RWPE2 (cell line): ENCODE measurements around the gene NLRC5.

Source experiments
- ATAC-seq: fragments of 200-7000 bp; cut with Tn5 transposase; 3 replicates; pipeline ENCODE4 v1.9.1; 2021; ENCODE audit warnings: low read depth
- DNase-seq: peaks from one replicate; pipeline ENCODE4 v3.0.0-alpha.2; 2020; ENCODE audit warnings: low spot score
- H3K27ac ChIP-seq: fragments of 450-650 bp; 2 replicates; pipeline ENCODE4 v1.5.1; 2017; ENCODE audit warnings: mild to moderate bottlenecking; ENCODE audit not compliant: poor library complexity, severe bottlenecking
- H3K27me3 ChIP-seq: fragments of 250-450 bp; sonication (Bioruptor Pico); 2 replicates; pipeline ENCODE4 v1.5.1; 2021; ENCODE audit warnings: mild to moderate bottlenecking, moderate library complexity; ENCODE audit not compliant: insufficient read depth, poor library complexity, severe bottlenecking
- H3K36me3 ChIP-seq: fragments of 250-450 bp; sonication (Bioruptor Pico); 2 replicates; pipeline ENCODE4 v1.5.1; 2020; ENCODE audit warnings: low read depth, mild to moderate bottlenecking, moderate library complexity
- H3K4me1 ChIP-seq: fragments of 250-450 bp; sonication (Bioruptor Pico); 2 replicates; pipeline ENCODE4 v1.5.1; 2021; ENCODE audit warnings: mild to moderate bottlenecking, moderate library complexity; ENCODE audit not compliant: insufficient read depth, poor library complexity, severe bottlenecking
- H3K4me3 ChIP-seq: fragments of 250-450 bp; sonication (Bioruptor Pico); 2 replicates; pipeline ENCODE4 v1.5.1; 2021; ENCODE audit warnings: mild to moderate bottlenecking, moderate library complexity; ENCODE audit not compliant: severe bottlenecking
- H3K9me3 ChIP-seq: fragments of 250-450 bp; sonication (Bioruptor Pico); 2 replicates; pipeline ENCODE4 v1.5.1; 2021; ENCODE audit warnings: mild to moderate bottlenecking, moderate library complexity; ENCODE audit not compliant: severe bottlenecking
- TF ChIP-seq, protein P1 (sequence below): fragments of 450-650 bp; IDR thresholded peaks from one replicate; pipeline ENCODE4 v1.5.1; 2017; ENCODE audit warnings: mild to moderate bottlenecking, moderate library complexity; ENCODE audit not compliant: poor library complexity, severe bottlenecking

Gene NLRC5

DNA sequence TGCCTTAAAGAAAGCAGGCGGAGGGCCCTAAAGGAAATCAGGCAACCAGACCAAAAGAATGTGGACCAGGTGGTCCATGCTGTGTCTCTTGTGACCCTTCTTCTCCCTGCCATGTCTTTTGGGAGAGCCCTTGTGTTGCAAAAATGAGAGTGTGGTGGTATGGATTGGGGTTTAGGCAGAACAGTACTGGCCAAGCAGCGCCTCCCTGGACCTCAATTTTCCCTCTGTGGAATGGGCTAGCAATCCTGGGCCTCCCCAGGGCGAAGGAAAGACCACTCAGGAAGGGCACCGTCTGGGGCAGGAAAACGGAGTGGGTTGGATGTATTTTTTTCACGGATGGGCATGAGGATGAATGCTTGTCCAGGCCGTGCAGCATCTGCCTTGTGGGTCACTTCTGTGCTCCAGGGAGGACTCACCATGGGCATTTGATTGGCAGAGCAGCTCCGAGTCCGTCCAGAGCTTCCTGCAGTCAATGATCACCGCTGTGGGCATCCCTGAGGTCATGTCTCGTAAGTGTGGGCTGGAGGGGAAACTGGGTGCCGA lies 7.6 kb upstream of the NLRC5 start:
- TF ChIP-seq, protein P1, sequence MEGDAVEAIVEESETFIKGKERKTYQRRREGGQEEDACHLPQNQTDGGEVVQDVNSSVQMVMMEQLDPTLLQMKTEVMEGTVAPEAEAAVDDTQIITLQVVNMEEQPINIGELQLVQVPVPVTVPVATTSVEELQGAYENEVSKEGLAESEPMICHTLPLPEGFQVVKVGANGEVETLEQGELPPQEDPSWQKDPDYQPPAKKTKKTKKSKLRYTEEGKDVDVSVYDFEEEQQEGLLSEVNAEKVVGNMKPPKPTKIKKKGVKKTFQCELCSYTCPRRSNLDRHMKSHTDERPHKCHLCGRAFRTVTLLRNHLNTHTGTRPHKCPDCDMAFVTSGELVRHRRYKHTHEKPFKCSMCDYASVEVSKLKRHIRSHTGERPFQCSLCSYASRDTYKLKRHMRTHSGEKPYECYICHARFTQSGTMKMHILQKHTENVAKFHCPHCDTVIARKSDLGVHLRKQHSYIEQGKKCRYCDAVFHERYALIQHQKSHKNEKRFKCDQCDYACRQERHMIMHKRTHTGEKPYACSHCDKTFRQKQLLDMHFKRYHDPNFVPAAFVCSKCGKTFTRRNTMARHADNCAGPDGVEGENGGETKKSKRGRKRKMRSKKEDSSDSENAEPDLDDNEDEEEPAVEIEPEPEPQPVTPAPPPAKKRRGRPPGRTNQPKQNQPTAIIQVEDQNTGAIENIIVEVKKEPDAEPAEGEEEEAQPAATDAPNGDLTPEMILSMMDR = no peak
- Histone ChIP-seq H3K27ac (no peak overlapping the region), H3K9me3 (no peaks in the 10 kb centered on the region), H3K27me3 (no peaks in the 10 kb centered on the region), H3K4me1 (peaks cover 4% of the 10 kb centered on the region), H3K36me3 (no peaks in the 10 kb centered on the region), H3K4me3 (no peak overlapping the region)
- DNase-seq (no peak), ATAC-seq (no peak)

DNA sequence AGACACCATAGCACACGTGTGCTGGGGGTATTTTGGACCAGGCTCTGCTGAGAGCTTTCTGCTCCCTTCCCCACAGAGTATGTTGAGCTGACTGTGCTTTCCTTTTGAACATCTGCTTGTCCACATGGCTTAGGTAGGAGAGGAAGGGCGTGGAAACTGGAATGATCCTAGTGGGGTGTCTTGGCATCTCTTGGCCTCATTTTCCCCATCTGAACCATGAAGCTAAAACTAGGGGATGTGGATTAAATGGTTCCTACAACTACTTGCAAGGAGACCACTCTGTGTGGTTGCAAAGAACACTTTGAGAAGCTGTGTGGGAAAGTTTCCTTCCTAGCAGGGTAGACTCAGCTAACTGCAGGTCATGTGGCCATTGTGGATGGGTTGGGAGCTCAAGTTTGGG lies 6.7 kb upstream of the NLRC5 start:
- Histone ChIP-seq H3K9me3 (no peaks in the 10 kb centered on the region), H3K4me1 (peaks cover 4% of the 10 kb centered on the region), H3K4me3 (no peak overlapping the region), H3K27me3 (no peaks in the 10 kb centered on the region), H3K27ac (no peak overlapping the region), H3K36me3 (no peaks in the 10 kb centered on the region)
- TF ChIP-seq, protein P1 = no peak
- no peak for DNase-seq
- ATAC-seq = no peak

DNA sequence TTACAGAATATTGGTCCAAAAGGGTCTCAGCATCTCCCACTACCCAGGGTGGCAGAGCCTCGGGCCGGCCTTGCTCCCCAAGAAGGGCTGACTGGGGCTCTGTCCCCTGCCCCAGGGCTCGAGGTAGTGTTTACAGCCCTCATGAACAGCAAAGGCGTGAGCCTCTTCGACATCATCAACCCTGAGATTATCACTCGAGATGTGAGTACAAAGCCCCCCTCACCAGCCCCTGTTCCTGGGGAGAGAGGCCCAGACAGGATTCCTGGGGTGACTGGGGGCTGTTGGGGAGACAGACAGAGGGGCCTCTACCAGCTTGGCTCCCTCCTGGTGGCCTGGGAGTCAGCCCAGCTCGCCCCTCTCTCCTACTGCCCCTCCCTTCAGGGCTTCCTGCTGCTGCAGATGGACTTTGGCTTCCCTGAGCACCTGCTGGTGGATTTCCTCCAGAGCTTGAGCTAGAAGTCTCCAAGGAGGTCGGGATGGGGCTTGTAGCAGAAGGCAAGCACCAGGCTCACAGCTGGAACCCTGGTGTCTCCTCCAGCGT lies 6.1 kb upstream of the NLRC5 start:
- H3K4me1 ChIP-seq = peaks cover 4% of the 10 kb centered on the region
- ATAC-seq = no peak
- no peaks in the 10 kb centered on the region for H3K27me3 ChIP-seq
- no peaks in the 10 kb centered on the region for H3K9me3 ChIP-seq
- TF ChIP-seq, protein P1 = no peak
- DNase-seq = no peak
- no peaks in the 10 kb centered on the region for H3K36me3 ChIP-seq
- H3K4me3 ChIP-seq = no peak overlapping the region
- H3K27ac ChIP-seq = no peak overlapping the region

DNA sequence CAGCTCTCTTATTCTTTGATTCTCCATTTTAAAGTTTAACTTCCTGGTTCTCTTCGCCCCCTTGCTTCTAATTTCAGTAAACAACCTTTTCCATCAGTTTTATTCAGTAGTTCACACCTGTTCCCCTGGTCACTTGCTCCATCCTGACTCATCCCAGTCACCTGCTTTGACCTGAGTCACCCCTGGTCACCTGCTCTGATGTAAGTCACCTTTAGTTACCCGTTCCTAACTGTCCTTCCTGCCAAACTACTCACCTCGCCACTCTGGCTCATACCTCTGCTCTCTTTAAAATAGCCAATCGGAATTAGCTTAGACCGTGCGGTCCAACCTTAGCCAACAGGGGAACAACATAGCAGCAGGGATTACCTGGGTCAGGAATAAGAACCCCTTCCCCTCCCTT lies 4.7 kb upstream of the NLRC5 start:
- ATAC-seq = no peak
- no peaks in the 10 kb centered on the region for H3K27me3 ChIP-seq
- no peaks in the 10 kb centered on the region for H3K9me3 ChIP-seq
- no peak overlapping the region for H3K4me3 ChIP-seq
- H3K4me1 ChIP-seq = peaks cover 4% of the 10 kb centered on the region
- TF ChIP-seq, protein P1 = no peak
- no peak for DNase-seq
- no peak overlapping the region for H3K27ac ChIP-seq
- no peaks in the 10 kb centered on the region for H3K36me3 ChIP-seq

DNA sequence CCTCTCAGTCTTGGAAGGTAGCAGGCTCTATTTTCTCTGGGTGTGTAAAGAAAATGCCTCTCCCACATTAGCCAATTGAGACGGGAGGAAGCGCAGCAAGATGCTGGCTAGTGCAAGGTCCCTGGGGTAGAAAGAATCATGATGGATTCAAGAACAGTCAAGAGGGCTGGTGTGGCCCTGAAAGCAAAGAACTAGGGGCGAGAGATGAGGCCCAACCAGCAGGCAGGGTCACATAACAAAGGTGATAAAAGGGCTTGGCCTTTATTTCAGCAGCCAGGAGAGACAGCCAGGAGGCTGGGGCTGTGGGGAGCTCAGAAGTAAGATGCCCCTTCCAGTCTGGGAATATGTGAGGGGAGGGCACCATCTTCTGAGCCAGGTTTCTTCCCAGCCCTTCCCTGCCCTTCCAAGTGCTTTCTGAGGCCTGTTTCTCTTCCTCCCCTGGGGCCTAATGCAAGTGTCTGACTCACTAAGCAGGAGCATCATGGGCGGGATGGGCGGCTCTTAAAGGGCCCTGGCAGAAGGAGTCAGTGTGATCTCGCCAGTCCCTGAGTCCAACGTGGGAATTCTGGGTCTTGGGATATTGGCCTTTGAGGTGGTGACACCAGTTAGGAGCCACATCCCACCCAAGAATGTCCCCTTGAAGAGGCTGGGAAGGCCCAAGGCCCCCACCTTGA lies 3.9 kb upstream of the NLRC5 start:
- TF ChIP-seq, protein P1 = no peak
- H3K4me3 ChIP-seq = no peak overlapping the region
- no peaks in the 10 kb centered on the region for H3K27me3 ChIP-seq
- H3K4me1 ChIP-seq = peaks cover 10% of the 10 kb centered on the region
- no peaks in the 10 kb centered on the region for H3K9me3 ChIP-seq
- ATAC-seq (peak; percentile 86), DNase-seq (no peak)
- H3K27ac ChIP-seq = peak overlapping the region; percentile 10
- no peaks in the 10 kb centered on the region for H3K36me3 ChIP-seq
